NCI-H1694 treated with DMSO at 0.1 percent for 48 hours (cell line): Measurements from ENCODE around the gene MYADML2.
"Not testable (repeated sequence)": the region's sequence is repeated elsewhere in the genome, so short reads cannot be mapped to it uniquely, and the experiment has no call there.

Source experiments
- DNase-seq: peaks from one replicate; lab custom pipeline; 2025; lab: John Stamatoyannopoulos, UW

The MYADML2 gene

GRCh38 chr17:81958633-81959342 is 11.8 kb upstream of the MYADML2 start:
- DNase-seq: no peak

DNA sequence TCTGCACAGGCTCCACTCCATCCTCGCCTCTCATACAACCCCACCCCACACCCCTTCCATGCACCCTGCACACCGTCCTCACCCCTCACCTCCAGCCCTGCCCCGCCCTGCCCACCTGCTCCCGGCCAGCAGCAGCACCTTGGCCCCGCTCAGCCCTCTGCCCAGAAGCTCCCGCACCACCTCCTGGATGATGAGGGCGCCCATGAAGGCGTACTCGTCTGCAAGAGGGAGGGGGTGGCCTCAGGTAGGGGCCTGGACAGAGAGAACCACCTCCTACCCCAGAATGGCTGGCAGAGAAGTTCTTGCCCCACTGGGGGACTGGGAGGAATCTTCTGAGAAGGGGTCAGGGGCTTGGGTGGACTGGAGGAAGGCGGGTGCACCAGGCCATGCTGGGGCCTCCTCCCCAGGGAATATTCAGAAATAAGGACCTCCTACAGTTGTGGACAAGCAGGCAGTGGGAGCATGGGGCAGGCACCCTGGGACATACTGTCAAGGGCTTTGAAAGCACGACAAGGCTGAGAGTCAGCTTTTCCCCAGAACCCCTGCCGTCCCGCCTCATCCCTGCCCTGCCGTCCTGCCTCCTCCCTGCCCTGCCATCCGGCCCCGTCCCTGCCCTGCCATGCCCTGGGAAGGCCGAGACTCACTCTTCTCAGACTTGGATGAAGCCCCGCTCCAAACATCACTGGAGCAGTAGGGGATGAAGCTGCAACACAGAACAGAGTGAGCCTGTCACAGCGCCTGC is 10.8 kb upstream of the MYADML2 start:
- no peak for DNase-seq

GRCh38 chr17:81956607-81957589 is 9.9 kb upstream of the MYADML2 start:
- DNase-seq: no peak

DNA sequence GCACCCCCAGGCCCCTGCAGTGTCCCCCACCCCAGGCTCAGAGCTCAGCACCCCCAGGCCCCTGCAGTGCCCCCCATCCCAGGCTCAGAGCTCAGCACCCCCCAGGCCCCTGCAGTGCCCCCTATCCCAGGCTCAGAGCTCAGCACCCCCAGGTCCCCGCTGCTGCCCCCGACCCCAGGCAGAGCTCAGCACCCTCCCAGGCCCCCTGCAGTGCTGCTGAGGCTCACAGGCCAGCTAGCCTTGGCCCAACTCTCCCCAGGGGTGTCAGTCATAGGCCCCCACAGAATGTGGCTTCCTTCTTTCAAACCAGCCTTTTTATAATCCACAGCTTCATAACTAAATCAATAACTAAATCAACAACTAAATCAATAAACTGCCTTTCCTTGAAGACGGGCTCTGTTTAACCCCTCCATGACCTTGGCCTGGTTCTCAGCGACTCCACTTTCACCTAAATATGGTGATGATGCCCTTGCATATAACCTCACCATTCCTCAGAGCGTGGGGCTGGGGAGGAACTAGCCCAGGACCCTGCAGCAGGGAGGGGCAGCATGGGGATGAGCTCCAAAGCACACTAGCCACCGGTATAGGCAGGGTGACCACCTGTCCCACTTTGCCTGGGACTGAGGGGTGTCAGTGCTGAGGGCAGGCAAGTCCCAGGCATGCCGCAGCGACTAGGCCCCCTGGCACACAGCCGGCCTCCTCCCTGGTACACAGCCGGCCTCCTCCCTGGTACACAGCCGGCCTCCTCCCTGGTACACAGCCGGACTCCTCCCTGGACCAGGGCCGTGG is 8.9 kb upstream of the MYADML2 start:
- no peak for DNase-seq

- no peak for DNase-seq
These were observed 8.1 kb upstream of the MYADML2 start for GRCh38 chr17:81955058-81955681.

- no peak for DNase-seq
These were observed 7.4 kb upstream of the MYADML2 start for GRCh38 chr17:81954131-81955057.

GRCh38 chr17:81953443-81953842 is 6.4 kb upstream of the MYADML2 start:
- not testable (repeated sequence) for DNase-seq

GRCh38 chr17:81952792-81953228 is 5.8 kb upstream of the MYADML2 start:
- DNase-seq: no peak

DNA sequence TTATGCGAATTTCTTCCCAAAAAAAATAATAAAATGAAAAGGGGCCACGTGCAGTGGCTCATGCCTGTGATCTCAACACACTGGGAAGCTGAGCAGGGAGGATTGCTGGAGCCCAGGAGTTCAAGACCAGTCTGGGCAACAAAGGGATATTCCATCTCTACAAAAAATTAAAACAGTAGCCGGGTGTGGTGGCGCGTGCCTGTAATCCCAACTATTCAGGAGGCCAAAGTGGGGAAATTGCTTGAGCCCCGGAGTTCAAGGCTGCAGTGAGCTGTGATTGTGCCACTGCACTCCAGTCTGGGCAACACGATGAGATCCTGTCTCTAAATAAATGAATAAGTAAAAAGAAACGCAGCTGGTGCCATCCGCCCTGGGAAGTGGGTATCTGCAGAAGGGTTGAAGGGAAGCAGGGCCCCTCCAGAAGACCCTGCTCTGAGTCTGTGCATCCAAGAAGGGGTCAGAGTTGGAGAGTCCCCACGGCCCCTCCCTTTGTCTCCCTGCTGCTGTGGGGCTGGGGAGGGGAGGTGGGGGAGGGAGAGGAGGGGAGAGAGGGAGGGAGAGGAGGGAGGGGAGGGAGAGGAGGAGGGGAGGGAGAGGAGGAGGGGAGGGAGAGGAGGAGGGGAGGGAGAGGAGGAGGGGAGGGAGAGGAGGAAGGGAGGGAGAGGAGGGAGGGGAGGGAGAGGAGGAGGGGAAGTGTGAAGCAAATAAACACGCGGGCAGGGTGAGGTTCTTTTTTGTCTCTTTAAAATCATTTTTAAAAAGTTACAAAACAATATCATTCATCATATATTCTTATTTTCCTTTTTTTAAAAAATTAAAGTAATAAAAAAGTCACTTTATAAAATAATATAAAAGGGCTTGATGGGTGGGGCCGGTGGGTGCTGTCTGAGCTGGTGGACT is 5.0 kb upstream of the MYADML2 start:
- DNase-seq: no peak

- DNase-seq: no peak
These were observed 3.5 kb upstream of the MYADML2 start for GRCh38 chr17:81950501-81950900.

DNA sequence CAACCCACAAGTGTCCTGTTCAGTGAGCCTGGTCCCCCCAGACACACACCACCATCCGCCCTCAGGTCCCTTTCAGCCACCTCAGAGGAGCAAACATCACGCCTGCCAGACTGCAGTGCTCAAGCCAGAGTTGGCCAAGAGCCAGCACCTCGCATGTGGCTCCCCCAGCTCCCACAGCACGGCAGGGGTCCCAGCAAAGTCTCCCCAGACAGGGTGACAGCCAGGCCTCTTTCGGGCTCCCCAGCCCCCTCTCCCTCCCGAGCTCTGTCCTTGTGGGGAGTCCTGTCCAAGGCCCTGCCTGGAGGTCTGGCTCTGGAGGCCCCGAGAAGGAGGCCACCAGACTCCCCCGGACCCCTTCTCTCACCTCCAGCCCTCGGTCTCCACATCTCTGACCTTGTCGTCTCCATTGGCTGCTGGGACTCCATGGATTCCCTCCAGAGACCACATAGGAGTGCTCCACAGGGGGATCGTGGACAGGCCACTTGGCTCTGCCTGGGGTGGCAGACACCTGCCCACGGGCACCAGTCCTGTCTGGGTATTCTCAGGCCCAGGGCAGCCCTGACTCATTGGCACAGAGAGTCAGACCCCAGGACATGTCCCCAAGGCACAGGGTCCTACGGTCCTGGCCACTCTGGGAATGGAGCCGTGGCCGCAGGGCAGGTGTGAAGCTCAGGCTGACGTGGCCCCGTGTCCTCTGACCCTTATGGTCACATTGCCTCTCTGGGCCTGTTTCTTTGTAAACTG is 1.8 kb upstream of the MYADML2 start:
- DNase-seq: no peak

DNA sequence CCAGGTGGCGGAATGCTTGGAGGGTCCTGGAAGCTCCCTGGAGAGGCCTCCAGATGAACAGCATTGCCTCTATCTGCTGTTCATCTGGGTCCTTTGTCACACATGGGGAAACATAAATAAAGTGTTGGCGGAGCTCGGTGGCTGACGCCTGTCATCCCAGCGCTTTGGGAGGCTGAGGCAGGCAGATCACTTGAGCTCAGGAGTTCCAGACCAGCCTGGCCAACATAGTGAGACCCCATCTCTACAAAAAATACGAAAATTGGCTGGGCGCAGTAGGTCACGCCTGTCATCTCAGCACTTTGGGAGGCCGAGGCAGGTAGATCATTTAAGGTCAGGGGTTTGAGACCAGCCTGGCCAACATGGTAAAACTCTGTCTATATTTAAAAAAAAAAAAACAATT is 2.2 kb downstream of the MYADML2 start:
- no peak for DNase-seq

GRCh38 chr17:81942167-81942553 is 4.9 kb downstream of the MYADML2 start:
- no peak for DNase-seq

- DNase-seq: no peak
These were observed 5.4 kb downstream of the MYADML2 start for GRCh38 chr17:81941484-81942166.

DNA sequence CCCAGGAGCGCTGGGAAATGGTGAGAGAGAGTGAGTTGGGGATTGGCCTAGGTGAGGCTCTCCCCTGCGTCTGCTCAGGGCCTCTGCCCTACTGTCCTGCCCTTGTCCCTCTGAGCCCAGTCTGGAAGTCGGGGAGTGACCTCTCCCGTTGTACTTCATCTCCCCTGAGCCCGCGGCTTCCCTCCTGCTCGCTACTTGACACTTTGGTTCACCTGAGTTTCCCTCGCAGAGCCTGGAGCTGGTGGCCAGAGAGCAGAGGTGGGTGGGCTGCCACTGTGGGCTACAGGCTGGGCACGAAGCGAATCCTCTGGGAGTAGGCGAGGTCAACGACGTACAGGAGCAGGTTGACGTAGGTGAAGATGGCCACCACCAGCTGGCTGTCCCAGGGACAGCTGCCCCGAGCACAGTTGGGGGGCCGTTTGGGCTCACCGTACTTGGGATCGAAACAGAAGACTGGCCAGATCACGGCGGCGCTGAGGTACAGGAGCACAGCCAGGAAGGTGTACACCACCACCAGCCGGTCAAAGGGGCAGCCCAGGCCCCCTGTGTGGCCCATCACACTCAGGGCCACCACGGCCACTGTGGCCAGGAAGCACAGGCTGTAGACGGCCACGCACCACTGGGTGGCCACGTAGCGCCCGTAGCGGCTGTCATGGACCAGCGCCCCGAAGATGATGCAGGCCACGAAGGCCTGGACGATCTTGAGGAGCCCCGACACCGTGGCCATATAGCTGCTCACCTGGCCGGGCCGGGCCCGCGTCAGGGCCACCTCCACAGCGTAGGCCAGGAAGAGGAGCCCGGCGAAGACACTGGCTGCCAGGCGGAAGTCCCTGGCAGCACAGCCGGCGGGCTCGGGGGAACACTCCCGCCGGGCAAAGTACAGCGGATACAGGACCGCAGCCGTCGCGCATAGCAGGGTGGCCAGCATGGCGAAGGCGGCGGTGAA is 6.2 kb downstream of the MYADML2 start:
- DNase-seq: no peak

- no peak for DNase-seq
These were observed 7.1 kb downstream of the MYADML2 start for GRCh38 chr17:81939881-81940385.
